ENCODE data around the gene HRK.

Gene HRK

GRCh38 chr12:116898669-116899068, 17.4 kb upstream of the HRK start:
- no peak for DNase-seq (ENCODE audit: low read depth in 2 of 2)

GRCh38 chr12:116897476-116897875, 16.2 kb upstream of the HRK start:
- no peak for DNase-seq (ENCODE audit: low read depth in 2 of 2)

- DNase-seq (ENCODE audit: low read depth in 2 of 2), result no peak
These were observed 15.2 kb upstream of the HRK start for GRCh38 chr12:116896411-116896924.

GRCh38 chr12:116894913-116895312, 13.7 kb upstream of the HRK start:
- DNase-seq (ENCODE audit: low read depth in 2 of 2), result no peak

- no peak for DNase-seq (ENCODE audit: low read depth in 2 of 2)
These were observed 11.3 kb upstream of the HRK start for GRCh38 chr12:116892349-116893140.

- no peak for DNase-seq (ENCODE audit: low read depth in 2 of 2)
These were observed 9.8 kb upstream of the HRK start for GRCh38 chr12:116891019-116891418.

GRCh38 chr12:116890330-116890729, 9.1 kb upstream of the HRK start:
- DNase-seq (ENCODE audit: low read depth in 2 of 2), result no peak

- no peak for DNase-seq (ENCODE audit: low read depth in 2 of 2)
These were observed 6.7 kb upstream of the HRK start for GRCh38 chr12:116887897-116888296.

- DNase-seq (ENCODE audit: low read depth in 2 of 2), result no peak
These were observed 6.0 kb upstream of the HRK start for GRCh38 chr12:116887244-116887643.

GRCh38 chr12:116885491-116885890, 4.2 kb upstream of the HRK start:
- no peak for DNase-seq (ENCODE audit: low read depth in 2 of 2)

- no peak for DNase-seq (ENCODE audit: low read depth in 2 of 2)
These were observed 3.6 kb upstream of the HRK start for GRCh38 chr12:116884871-116885270.

- no peak for DNase-seq (ENCODE audit: low read depth in 2 of 2)
These were observed 1.5 kb upstream of the HRK start for GRCh38 chr12:116882742-116883141.

GRCh38 chr12:116881877-116882507, 751 bp upstream of the HRK start:
- no peak for DNase-seq (ENCODE audit: low read depth in 2 of 2)

GRCh38 chr12:116880817-116881324, 370 bp downstream of the HRK start:
- no peak for DNase-seq (ENCODE audit: low read depth in 2 of 2)

GRCh38 chr12:116880213-116880816, 926 bp downstream of the HRK start:
- DNase-seq (ENCODE audit: low read depth in 2 of 2), result no peak

- DNase-seq (ENCODE audit: low read depth in 2 of 2), result no peak
These were observed 1.6 kb downstream of the HRK start for GRCh38 chr12:116879509-116880212.

- DNase-seq (ENCODE audit: low read depth in 2 of 2), result no peak
These were observed 2.4 kb downstream of the HRK start for GRCh38 chr12:116878567-116879508.

GRCh38 chr12:116876151-116876869, 4.9 kb downstream of the HRK start:
- no peak for DNase-seq (ENCODE audit: low read depth in 2 of 2)

GRCh38 chr12:116874324-116874995, 6.8 kb downstream of the HRK start:
- DNase-seq (ENCODE audit: low read depth in 2 of 2), result no peak

GRCh38 chr12:116870306-116870705, 10.9 kb downstream of the HRK start:
- DNase-seq (ENCODE audit: low read depth in 2 of 2), result no peak
